C4-2B (cell line): Measurements from ENCODE around the gene KPNA5.

Experiments
- ZFX ChIP-seq: fragments of 450-650 bp; IDR thresholded peaks from 2 replicates; pipeline ENCODE4 v1.6.1; 2017
- TF ChIP-seq, protein P1 (sequence below): fragments of 450-650 bp; conservative IDR thresholded peaks from 2 replicates; pipeline ENCODE4 v1.5.1; 2017; ENCODE audit warnings: mild to moderate bottlenecking

DNA sequence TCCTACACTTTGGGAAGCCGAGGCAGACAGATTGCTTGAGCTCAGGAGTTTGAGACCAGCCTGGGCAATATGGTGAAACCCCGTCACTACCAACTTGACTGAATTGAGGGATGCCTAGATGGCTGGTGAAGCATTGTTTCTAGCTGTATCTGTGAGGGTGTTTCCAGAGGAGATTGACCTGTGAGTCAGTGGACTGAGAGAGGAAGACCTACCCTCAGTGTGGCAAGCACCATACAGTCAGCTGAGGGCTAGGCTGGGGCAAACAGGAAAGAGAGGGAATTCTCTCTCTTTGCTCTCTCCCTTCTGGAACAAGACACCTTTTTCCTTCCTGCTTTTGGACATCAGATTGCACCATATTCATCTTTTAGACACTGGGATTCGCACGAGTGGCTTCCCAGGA, 8.7 kb upstream of the KPNA5 start:
- TF ChIP-seq, protein P1, sequence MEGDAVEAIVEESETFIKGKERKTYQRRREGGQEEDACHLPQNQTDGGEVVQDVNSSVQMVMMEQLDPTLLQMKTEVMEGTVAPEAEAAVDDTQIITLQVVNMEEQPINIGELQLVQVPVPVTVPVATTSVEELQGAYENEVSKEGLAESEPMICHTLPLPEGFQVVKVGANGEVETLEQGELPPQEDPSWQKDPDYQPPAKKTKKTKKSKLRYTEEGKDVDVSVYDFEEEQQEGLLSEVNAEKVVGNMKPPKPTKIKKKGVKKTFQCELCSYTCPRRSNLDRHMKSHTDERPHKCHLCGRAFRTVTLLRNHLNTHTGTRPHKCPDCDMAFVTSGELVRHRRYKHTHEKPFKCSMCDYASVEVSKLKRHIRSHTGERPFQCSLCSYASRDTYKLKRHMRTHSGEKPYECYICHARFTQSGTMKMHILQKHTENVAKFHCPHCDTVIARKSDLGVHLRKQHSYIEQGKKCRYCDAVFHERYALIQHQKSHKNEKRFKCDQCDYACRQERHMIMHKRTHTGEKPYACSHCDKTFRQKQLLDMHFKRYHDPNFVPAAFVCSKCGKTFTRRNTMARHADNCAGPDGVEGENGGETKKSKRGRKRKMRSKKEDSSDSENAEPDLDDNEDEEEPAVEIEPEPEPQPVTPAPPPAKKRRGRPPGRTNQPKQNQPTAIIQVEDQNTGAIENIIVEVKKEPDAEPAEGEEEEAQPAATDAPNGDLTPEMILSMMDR = no peak
- TF ChIP-seq ZFX = no peak
